PC-9 (cell line): Measurements from ENCODE around the gene ZNRF3. TPM values are rescaled to one million over a fixed set of nuclear protein-coding genes. Genes with fewer than 3 reads are reported as not detected.
A peak's percentile ranks its signal among the peaks of the same experiment; 100 is the strongest.
"Not testable (repeated sequence)": the region's sequence is repeated elsewhere in the genome, so short reads cannot be mapped to it uniquely, and the experiment has no call there.

Experiments
- BruUV-seq: library from RNA; stranded (reverse); fragments of 400-500 nt; replicated peaks from 2 replicates; lab custom pipeline; 2021; lab: Mats Ljungman, UMichigan
- CTCF ChIA-PET: fragments of 300-600 bp; sonication (Branson Sonifier 250); formaldehyde crosslinking; loops from one replicate; lab custom pipeline; 2022; ENCODE audit warnings: antibody characterized with exemption; lab: Charles Lee
- POLR2A ChIA-PET: fragments of 300-600 bp; sonication (Branson Sonifier 250); formaldehyde crosslinking; loops from one replicate; lab custom pipeline; 2022; ENCODE audit warnings: antibody characterized with exemption; ENCODE audit not compliant: unreplicated experiment; lab: Charles Lee
- DNase-seq, 2 experiments: peaks; one replicate each; pipeline versions ENCODE4 v3.0.0 to v3.0.0-alpha.2; 2015 to 2022; ENCODE audit warnings: mixed read lengths in 1 of 2
- H2AFZ ChIP-seq: fragments of 200-600 bp; sonication (generic); 2 replicates; pipeline ENCODE4 v1.8.1; 2017; ENCODE audit warnings: antibody characterized with exemption
- H3F3A ChIP-seq: fragments of 200-600 bp; sonication (generic); 2 replicates; pipeline ENCODE4 v1.8.1; 2017; ENCODE audit warnings: antibody characterized with exemption, mild to moderate bottlenecking, low read depth; ENCODE audit not compliant: insufficient read depth
- H3K27ac ChIP-seq: fragments of 200-600 bp; sonication (generic); 2 replicates; pipeline ENCODE4 v1.6.1; 2016; ENCODE audit warnings: mixed run types
- H3K27me3 ChIP-seq: fragments of 200-600 bp; sonication (generic); 2 replicates; pipeline ENCODE4 v1.6.1; 2016; ENCODE audit warnings: low read depth, mixed run types; ENCODE audit not compliant: insufficient read depth
- H3K36me3 ChIP-seq: fragments of 200-600 bp; sonication (generic); 2 replicates; pipeline ENCODE4 v1.6.1; 2016; ENCODE audit warnings: low read depth, mixed run types
- H3K4me1 ChIP-seq: fragments of 200-600 bp; sonication (generic); replicated peaks from 2 replicates; pipeline ENCODE4 v1.6.1; 2016; ENCODE audit warnings: mixed run types; ENCODE audit not compliant: insufficient read depth
- H3K4me2 ChIP-seq: fragments of 200-600 bp; sonication (generic); 2 replicates; pipeline ENCODE4 v1.6.1; 2017; ENCODE audit warnings: mixed run types
- H3K4me3 ChIP-seq: fragments of 200-600 bp; sonication (generic); 2 replicates; pipeline ENCODE4 v1.6.1; 2016; ENCODE audit warnings: mixed run types
- H3K79me2 ChIP-seq: fragments of 200-600 bp; sonication (generic); 2 replicates; pipeline ENCODE4 v1.6.1; 2017; ENCODE audit warnings: low read depth, mixed run types
- H3K9me2 ChIP-seq: fragments of 200-600 bp; sonication (generic); 2 replicates; pipeline ENCODE4 v1.8.1; 2017; ENCODE audit warnings: mild to moderate bottlenecking; ENCODE audit not compliant: insufficient read depth
- H3K9me3 ChIP-seq: fragments of 200-600 bp; sonication (generic); 2 replicates; pipeline ENCODE4 v1.8.1; 2016; ENCODE audit warnings: low read depth; ENCODE audit not compliant: insufficient read depth
- H4K20me1 ChIP-seq: fragments of 200-600 bp; sonication (generic); 2 replicates; pipeline ENCODE4 v1.8.1; 2017; ENCODE audit not compliant: insufficient read depth
- EZH2 ChIP-seq: fragments of 200-600 bp; sonication (generic); IDR thresholded peaks from 2 replicates; pipeline ENCODE4 v1.8.0; 2017; ENCODE audit warnings: antibody characterized with exemption, low read depth
- intact Hi-C: fragments of 100-400 bp; cut with micrococcal nuclease; formaldehyde crosslinking; loops from one replicate; pipeline ENCODE4 v1.10.0; 2022; ENCODE audit not compliant: unreplicated experiment
- total RNA-seq: library from RNA; stranded (reverse); gene quantifications from 2 replicates; pipeline ENCODE4 v1.2.3, GENCODE V29; 2021
- TF ChIP-seq, protein P1 (sequence below): fragments of 200-600 bp; sonication (generic); conservative IDR thresholded peaks from 2 replicates; pipeline ENCODE4 v1.6.1; 2017; ENCODE audit warnings: mixed run types, antibody characterized with exemption, mild to moderate bottlenecking, moderate library complexity

Gene ZNRF3
- total RNA-seq, 1 experiment from 2014 or later = 5.2 TPM

DNA sequence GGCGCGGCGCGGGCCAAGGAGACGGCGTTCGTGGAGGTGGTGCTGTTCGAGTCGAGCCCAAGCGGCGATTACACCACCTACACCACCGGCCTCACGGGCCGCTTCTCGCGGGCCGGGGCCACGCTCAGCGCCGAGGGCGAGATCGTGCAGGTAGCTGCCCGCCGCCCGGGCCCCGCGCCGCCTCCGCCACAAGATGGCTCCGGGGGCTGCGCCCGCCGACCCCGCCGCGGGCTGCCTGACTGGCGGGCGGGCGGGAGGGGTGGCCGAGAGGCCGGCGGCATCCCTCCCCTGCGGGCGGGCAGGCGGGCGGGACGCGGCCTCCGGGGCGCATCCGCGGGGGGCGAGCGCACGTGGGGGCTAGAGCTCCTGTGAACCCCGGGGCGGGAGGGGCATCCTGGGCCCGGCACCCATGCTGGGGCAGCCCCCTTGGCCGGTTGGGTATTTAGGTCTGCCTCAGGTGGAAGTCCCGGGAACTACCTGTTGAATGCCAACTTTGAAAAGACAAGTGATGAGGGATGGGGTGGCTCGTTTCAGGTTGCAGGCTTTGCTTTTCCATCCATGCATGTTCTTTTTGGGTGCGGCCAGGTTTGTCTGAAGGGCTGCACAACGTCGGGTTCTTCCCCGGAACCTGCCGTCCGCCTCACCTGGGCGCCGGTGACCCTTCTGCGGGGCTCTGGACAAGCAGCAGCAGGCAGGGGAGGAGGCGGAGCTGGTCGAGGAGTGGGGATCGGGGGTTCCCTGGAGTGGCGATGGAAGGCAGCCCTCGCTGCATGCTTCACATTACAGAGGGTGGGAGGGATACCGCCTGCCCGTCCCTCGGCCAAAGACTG, 760 bp downstream of the ZNRF3 start:
- Histone ChIP-seq H2AFZ (peak overlapping the region; percentile 75), H3K9me2 (no peaks in the 10 kb centered on the region), H3K27me3 (no peaks in the 10 kb centered on the region), H3K9me3 (no peaks in the 10 kb centered on the region), H3F3A (0 out of 2 replicates have a peak, but pooled peaks cover 4% of the 10 kb centered on the region), H3K36me3 (no peaks in the 10 kb centered on the region), H4K20me1 (peaks cover 21% of the 10 kb centered on the region), H3K4me1 (peaks cover 28% of the 10 kb centered on the region), H3K27ac (no peak overlapping the region), H3K4me3 (peak overlapping the region; percentile 71), H3K79me2 (peaks cover 50% of the 10 kb centered on the region), H3K4me2 (peak overlapping the region; percentile 99)
- POLR2A ChIA-PET = interaction anchor here (0.6 kb wide), 1 partner anchor 145 kb away, joined by 3 read pairs; no protein-coding TSS in a partner anchor
- no TSS peak for BruUV-seq
- DNase-seq = peak; percentile 19 to 50
- CTCF ChIA-PET = interaction anchor here (0.5 kb wide), 1 partner anchor 403 kb away, joined by 7 read pairs; no protein-coding TSS in a partner anchor
- TF ChIP-seq EZH2 = no peak
- TF ChIP-seq, protein P1, sequence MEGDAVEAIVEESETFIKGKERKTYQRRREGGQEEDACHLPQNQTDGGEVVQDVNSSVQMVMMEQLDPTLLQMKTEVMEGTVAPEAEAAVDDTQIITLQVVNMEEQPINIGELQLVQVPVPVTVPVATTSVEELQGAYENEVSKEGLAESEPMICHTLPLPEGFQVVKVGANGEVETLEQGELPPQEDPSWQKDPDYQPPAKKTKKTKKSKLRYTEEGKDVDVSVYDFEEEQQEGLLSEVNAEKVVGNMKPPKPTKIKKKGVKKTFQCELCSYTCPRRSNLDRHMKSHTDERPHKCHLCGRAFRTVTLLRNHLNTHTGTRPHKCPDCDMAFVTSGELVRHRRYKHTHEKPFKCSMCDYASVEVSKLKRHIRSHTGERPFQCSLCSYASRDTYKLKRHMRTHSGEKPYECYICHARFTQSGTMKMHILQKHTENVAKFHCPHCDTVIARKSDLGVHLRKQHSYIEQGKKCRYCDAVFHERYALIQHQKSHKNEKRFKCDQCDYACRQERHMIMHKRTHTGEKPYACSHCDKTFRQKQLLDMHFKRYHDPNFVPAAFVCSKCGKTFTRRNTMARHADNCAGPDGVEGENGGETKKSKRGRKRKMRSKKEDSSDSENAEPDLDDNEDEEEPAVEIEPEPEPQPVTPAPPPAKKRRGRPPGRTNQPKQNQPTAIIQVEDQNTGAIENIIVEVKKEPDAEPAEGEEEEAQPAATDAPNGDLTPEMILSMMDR = peak; percentile 37; the same call in 1 of the 2 replicates
- intact Hi-C loops = loop anchor here (1.0 kb wide), 1 partner anchor 147 kb away; no protein-coding TSS in a partner anchor

DNA sequence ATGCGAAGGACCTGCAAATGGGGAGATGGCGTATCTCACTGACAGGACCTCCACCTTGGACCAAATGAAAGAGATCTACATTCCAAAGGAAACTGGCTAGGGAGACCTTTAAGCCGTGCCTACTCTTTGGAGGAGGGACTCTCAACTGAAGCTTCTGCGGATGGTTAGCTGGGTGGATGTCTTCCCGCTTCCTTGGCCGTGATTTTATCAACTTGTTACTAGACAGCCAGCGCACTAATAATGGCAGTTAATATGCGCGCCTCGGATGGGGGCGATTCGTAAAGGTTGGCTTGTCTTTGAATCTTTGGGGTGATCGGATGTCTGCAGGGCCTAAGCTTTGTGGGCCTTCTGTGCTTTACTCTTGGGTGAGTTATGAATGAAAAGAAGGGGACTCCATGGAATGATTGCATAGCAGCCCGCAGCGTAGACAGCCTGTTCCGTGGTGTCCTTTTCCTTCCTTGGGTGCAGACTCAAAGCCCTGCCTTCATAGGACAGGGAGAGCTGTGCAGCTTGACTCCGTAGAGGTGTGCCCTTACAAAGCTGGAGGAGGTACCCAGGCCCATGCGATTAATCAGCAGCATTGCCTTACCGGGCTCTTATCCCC, 1.5 kb downstream of the ZNRF3 start:
- TSS peak; percentile 64 for BruUV-seq
- no peak overlapping the region; the same call in 1 of the 2 replicates for H2AFZ ChIP-seq
- H3K36me3 ChIP-seq = no peaks in the 10 kb centered on the region
- H3K9me3 ChIP-seq = no peaks in the 10 kb centered on the region
- peak overlapping the region; percentile 71 for H3K4me3 ChIP-seq
- H3K79me2 ChIP-seq = peaks cover 57% of the 10 kb centered on the region
- H3K9me2 ChIP-seq = no peaks in the 10 kb centered on the region
- H3K4me1 ChIP-seq = peaks cover 28% of the 10 kb centered on the region
- POLR2A ChIA-PET = interaction anchor here (0.7 kb wide), 1 partner anchor 39 kb away, joined by 5 read pairs; no protein-coding TSS in a partner anchor
- H3K27me3 ChIP-seq = no peaks in the 10 kb centered on the region
- no peak for DNase-seq
- peaks cover 21% of the 10 kb centered on the region for H4K20me1 ChIP-seq
- H3F3A ChIP-seq = 0 out of 2 replicates have a peak, but pooled peaks cover 4% of the 10 kb centered on the region
- CTCF ChIA-PET = interaction anchor here (0.5 kb wide), 2 partner anchors 402 to 734 kb away, joined by 4 to 7 read pairs; no protein-coding TSS in a partner anchor
- peak overlapping the region; percentile 99 for H3K4me2 ChIP-seq
- intact Hi-C loops = no loop called here
- TF ChIP-seq, protein P1 = no peak
- no peak for TF ChIP-seq EZH2
- H3K27ac ChIP-seq = no peak overlapping the region

DNA sequence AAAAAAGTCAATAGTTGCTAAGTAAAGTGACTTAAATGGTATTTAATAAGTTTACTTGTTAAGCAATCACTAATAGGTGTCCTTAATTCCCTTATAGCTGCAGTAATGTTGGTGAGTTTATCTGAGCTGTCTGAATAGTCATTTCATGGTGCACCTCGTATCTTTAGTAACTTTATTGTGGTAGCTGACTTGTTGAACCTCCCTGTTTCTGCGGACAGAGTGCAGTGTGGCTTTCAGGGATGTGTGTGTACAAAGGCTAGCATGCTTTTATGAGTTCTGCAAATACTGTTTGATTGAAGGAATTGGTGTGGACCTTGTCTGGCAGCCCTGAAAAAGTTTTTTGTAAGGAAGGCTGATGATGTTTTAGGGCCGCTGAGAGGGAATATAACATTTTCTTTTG, 2.6 kb downstream of the ZNRF3 start:
- peaks cover 21% of the 10 kb centered on the region for H4K20me1 ChIP-seq
- intact Hi-C loops = no loop called here
- no peak overlapping the region; the same call in 1 of the 2 replicates for H3K4me2 ChIP-seq
- no peaks in the 10 kb centered on the region for H3K9me3 ChIP-seq
- CTCF ChIA-PET = no interaction called here
- H3K79me2 ChIP-seq = peaks cover 66% of the 10 kb centered on the region
- BruUV-seq = no TSS peak
- H3K9me2 ChIP-seq = no peaks in the 10 kb centered on the region
- peaks cover 28% of the 10 kb centered on the region for H3K4me1 ChIP-seq
- POLR2A ChIA-PET = interaction anchor here (0.6 kb wide), 1 partner anchor 629 kb away, joined by 8 read pairs; no protein-coding TSS in a partner anchor
- no peaks in the 10 kb centered on the region for H3K36me3 ChIP-seq
- no peak overlapping the region for H3K27ac ChIP-seq
- no peak for DNase-seq
- TF ChIP-seq, protein P1 = no peak
- TF ChIP-seq EZH2 = no peak
- H2AFZ ChIP-seq = no peak overlapping the region
- H3F3A ChIP-seq = peaks cover 4% of the 10 kb centered on the region; the same call in 1 of the 2 replicates
- H3K4me3 ChIP-seq = no peak overlapping the region
- no peaks in the 10 kb centered on the region for H3K27me3 ChIP-seq

DNA sequence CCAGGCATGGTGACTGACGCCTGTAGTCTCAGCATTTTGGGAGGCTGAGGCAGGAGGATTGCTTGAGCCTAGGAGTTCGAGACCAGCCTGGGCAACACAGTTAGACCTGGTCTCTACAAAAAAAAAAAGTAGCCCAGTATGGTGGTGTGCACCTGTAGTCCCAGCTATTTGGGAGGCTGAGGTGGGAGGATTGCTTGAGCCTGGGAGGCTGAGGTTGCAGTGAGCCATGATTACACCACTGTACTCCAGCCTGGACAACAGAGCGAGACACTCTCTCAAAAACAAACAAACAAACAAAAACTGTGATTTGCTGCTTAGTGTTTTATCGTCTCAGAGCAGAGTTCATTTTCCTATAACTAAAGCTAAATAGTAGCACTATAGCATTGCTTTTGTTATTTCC, 3.3 kb downstream of the ZNRF3 start:
- H3K27me3 ChIP-seq, H3K4me2 ChIP-seq, H3K27ac ChIP-seq, H3F3A ChIP-seq, DNase-seq, H3K9me3 ChIP-seq, intact Hi-C loops, H3K36me3 ChIP-seq, BruUV-seq, H3K9me2 ChIP-seq, CTCF ChIA-PET, POLR2A ChIA-PET, H3K4me3 ChIP-seq, H2AFZ ChIP-seq: not testable (repeated sequence)
- peaks cover 28% of the 10 kb centered on the region for H3K4me1 ChIP-seq
- peaks cover 21% of the 10 kb centered on the region for H4K20me1 ChIP-seq
- peaks cover 66% of the 10 kb centered on the region for H3K79me2 ChIP-seq
